ENCODE measurements around the gene DOK6. TPM values are rescaled to one million over a fixed set of nuclear protein-coding genes. Genes with fewer than 3 reads are reported as not detected.

DOK6 gene
- total RNA-seq, 1 experiment from 2014 or later: 4.1 TPM

DNA sequence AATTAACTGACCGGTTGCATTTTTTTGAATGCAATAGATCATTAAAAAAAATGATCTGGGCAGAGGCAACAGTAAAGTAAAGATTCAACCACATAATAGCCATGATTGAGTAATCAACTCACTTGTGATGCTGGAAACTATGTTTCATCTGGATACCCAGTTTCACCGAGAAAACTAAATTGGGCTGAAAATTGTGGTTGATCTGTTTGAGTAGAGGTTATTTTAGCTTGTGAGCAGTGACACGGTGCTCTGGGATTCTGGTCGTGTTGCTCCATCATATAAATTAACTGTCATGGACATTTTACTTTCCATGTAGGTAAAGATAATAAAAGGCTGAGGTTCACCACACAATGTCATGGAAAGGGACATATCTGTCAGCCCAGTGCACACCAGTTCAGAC lies 488.3 kb downstream of the DOK6 start:
- H3K4me1 Mint-ChIP-seq: peaks cover 14% of the 10 kb centered on the region
- DNase-seq (ENCODE audit: low spot score) (no peak), ATAC-seq (no peak)
- 0 out of 2 replicates have a peak, but pooled peaks cover 7% of the 10 kb centered on the region for H3K9me3 Mint-ChIP-seq
- H3K4me3 Mint-ChIP-seq: no peak overlapping the region
- H3K36me3 Mint-ChIP-seq: no peaks in the 10 kb centered on the region
- H3K27me3 Mint-ChIP-seq (ENCODE audit: low read depth): no peaks in the 10 kb centered on the region
- ChIA-PET CTCF (no interaction called here), POLR2A (no interaction called here)
- H3K27ac Mint-ChIP-seq: no peak overlapping the region
- TF ChIP-seq AR (CRISPR knock-in tag; IDR thresholded peaks at IDR 0.05): no peak
- no peak for TF ChIP-seq ZNF416 (CRISPR knock-in tag; IDR thresholded peaks at IDR 0.05)
- TF ChIP-seq EMX1 (CRISPR knock-in tag; IDR thresholded peaks at IDR 0.05): no peak
- TF ChIP-seq, protein P1, sequence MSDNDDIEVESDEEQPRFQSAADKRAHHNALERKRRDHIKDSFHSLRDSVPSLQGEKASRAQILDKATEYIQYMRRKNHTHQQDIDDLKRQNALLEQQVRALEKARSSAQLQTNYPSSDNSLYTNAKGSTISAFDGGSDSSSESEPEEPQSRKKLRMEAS (CRISPR knock-in tag; IDR thresholded peaks at IDR 0.05): no peak
- TF ChIP-seq FOXP4 (CRISPR knock-in tag; IDR thresholded peaks at IDR 0.05): no peak
- TF ChIP-seq, protein P2, sequence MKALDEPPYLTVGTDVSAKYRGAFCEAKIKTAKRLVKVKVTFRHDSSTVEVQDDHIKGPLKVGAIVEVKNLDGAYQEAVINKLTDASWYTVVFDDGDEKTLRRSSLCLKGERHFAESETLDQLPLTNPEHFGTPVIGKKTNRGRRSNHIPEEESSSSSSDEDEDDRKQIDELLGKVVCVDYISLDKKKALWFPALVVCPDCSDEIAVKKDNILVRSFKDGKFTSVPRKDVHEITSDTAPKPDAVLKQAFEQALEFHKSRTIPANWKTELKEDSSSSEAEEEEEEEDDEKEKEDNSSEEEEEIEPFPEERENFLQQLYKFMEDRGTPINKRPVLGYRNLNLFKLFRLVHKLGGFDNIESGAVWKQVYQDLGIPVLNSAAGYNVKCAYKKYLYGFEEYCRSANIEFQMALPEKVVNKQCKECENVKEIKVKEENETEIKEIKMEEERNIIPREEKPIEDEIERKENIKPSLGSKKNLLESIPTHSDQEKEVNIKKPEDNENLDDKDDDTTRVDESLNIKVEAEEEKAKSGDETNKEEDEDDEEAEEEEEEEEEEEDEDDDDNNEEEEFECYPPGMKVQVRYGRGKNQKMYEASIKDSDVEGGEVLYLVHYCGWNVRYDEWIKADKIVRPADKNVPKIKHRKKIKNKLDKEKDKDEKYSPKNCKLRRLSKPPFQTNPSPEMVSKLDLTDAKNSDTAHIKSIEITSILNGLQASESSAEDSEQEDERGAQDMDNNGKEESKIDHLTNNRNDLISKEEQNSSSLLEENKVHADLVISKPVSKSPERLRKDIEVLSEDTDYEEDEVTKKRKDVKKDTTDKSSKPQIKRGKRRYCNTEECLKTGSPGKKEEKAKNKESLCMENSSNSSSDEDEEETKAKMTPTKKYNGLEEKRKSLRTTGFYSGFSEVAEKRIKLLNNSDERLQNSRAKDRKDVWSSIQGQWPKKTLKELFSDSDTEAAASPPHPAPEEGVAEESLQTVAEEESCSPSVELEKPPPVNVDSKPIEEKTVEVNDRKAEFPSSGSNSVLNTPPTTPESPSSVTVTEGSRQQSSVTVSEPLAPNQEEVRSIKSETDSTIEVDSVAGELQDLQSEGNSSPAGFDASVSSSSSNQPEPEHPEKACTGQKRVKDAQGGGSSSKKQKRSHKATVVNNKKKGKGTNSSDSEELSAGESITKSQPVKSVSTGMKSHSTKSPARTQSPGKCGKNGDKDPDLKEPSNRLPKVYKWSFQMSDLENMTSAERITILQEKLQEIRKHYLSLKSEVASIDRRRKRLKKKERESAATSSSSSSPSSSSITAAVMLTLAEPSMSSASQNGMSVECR (CRISPR knock-in tag; IDR thresholded peaks at IDR 0.05; ENCODE audit: borderline replicate concordance): no peak
- TF ChIP-seq, protein P3, sequence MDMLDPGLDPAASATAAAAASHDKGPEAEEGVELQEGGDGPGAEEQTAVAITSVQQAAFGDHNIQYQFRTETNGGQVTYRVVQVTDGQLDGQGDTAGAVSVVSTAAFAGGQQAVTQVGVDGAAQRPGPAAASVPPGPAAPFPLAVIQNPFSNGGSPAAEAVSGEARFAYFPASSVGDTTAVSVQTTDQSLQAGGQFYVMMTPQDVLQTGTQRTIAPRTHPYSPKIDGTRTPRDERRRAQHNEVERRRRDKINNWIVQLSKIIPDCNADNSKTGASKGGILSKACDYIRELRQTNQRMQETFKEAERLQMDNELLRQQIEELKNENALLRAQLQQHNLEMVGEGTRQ (CRISPR knock-in tag; IDR thresholded peaks at IDR 0.05): no peak
- no peak for TF ChIP-seq NFATC4 (CRISPR knock-in tag; IDR thresholded peaks at IDR 0.05)
- TF ChIP-seq SMAD4 (CRISPR knock-in tag; IDR thresholded peaks at IDR 0.05): no peak
- TF ChIP-seq NR3C1 (CRISPR knock-in tag; conservative IDR thresholded peaks at IDR 0.05; ENCODE audit: low read depth): no peak
- TF ChIP-seq, protein P4, sequence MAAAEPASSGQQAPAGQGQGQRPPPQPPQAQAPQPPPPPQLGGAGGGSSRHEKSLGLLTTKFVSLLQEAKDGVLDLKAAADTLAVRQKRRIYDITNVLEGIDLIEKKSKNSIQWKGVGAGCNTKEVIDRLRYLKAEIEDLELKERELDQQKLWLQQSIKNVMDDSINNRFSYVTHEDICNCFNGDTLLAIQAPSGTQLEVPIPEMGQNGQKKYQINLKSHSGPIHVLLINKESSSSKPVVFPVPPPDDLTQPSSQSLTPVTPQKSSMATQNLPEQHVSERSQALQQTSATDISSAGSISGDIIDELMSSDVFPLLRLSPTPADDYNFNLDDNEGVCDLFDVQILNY (CRISPR knock-in tag; IDR thresholded peaks at IDR 0.05): no peak
- TF ChIP-seq, protein P5, sequence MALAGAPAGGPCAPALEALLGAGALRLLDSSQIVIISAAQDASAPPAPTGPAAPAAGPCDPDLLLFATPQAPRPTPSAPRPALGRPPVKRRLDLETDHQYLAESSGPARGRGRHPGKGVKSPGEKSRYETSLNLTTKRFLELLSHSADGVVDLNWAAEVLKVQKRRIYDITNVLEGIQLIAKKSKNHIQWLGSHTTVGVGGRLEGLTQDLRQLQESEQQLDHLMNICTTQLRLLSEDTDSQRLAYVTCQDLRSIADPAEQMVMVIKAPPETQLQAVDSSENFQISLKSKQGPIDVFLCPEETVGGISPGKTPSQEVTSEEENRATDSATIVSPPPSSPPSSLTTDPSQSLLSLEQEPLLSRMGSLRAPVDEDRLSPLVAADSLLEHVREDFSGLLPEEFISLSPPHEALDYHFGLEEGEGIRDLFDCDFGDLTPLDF (CRISPR knock-in tag; IDR thresholded peaks at IDR 0.05): no peak
- TF ChIP-seq, protein P6, sequence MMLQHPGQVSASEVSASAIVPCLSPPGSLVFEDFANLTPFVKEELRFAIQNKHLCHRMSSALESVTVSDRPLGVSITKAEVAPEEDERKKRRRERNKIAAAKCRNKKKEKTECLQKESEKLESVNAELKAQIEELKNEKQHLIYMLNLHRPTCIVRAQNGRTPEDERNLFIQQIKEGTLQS (CRISPR knock-in tag; conservative IDR thresholded peaks at IDR 0.05): no peak
- TF ChIP-seq, protein P7, sequence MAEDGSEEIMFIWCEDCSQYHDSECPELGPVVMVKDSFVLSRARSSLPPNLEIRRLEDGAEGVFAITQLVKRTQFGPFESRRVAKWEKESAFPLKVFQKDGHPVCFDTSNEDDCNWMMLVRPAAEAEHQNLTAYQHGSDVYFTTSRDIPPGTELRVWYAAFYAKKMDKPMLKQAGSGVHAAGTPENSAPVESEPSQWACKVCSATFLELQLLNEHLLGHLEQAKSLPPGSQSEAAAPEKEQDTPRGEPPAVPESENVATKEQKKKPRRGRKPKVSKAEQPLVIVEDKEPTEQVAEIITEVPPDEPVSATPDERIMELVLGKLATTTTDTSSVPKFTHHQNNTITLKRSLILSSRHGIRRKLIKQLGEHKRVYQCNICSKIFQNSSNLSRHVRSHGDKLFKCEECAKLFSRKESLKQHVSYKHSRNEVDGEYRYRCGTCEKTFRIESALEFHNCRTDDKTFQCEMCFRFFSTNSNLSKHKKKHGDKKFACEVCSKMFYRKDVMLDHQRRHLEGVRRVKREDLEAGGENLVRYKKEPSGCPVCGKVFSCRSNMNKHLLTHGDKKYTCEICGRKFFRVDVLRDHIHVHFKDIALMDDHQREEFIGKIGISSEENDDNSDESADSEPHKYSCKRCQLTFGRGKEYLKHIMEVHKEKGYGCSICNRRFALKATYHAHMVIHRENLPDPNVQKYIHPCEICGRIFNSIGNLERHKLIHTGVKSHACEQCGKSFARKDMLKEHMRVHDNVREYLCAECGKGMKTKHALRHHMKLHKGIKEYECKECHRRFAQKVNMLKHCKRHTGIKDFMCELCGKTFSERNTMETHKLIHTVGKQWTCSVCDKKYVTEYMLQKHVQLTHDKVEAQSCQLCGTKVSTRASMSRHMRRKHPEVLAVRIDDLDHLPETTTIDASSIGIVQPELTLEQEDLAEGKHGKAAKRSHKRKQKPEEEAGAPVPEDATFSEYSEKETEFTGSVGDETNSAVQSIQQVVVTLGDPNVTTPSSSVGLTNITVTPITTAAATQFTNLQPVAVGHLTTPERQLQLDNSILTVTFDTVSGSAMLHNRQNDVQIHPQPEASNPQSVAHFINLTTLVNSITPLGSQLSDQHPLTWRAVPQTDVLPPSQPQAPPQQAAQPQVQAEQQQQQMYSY (CRISPR knock-in tag; IDR thresholded peaks at IDR 0.05): no peak
- TF ChIP-seq TCF7 (CRISPR knock-in tag; IDR thresholded peaks at IDR 0.05; ENCODE audit: low read depth): no peak
- no peak for TF ChIP-seq AFF4 (CRISPR knock-in tag; IDR thresholded peaks at IDR 0.05; ENCODE audit: borderline replicate concordance)

Data from WTC11 (cell line).